PFSK-1 (cell line): ENCODE measurements around the gene ATP1B2.

Experiments used
- FOXP2 ChIP-seq: optimal IDR thresholded peaks from 2 replicates; pipeline ENCODE3; 2011; ENCODE audit warnings: borderline replicate concordance, control low read depth, inconsistent platforms; ENCODE audit not compliant: insufficient read depth; ENCODE audit errors: extremely low read length, extremely low read depth
- POLR2AphosphoS5 ChIP-seq: IDR thresholded peaks from 2 replicates; pipeline ENCODE4 v1.6.1; 2012; ENCODE audit warnings: low read depth, mild to moderate bottlenecking, control low read depth, low read length, moderate library complexity
- REST ChIP-seq, 2 experiments: IDR thresholded peaks; 2 replicates each; pipeline versions ENCODE4 v1.6.1 to v1.8.0; 2011 to 2012; ENCODE audit warnings: low read depth in 2 of 2, low read length in 2 of 2, control low read depth in 1 of 2, inconsistent platforms in 1 of 2, mild to moderate bottlenecking in 1 of 2, moderate library complexity in 1 of 2; ENCODE audit not compliant: insufficient read depth in 1 of 2
- SIN3A ChIP-seq: IDR thresholded peaks from 2 replicates; pipeline ENCODE4 v1.6.1; 2012; ENCODE audit warnings: mild to moderate bottlenecking, low read length, moderate library complexity, borderline replicate concordance; ENCODE audit not compliant: insufficient read depth
- TAF1 ChIP-seq: IDR thresholded peaks from 2 replicates; pipeline ENCODE4 v1.6.1; 2012; ENCODE audit warnings: low read length, control low read depth, borderline replicate concordance; ENCODE audit not compliant: insufficient read depth

Gene ATP1B2

GRCh38 chr17:7629939-7630571, 20.7 kb upstream of the ATP1B2 start, which contains the start of gene SHBG:
TSS of gene SHBG (plus strand) at chr17:7630135. CDS start at chr17:7630173, 38 bp downstream.
- TF ChIP-seq POLR2AphosphoS5 (no peak), TAF1 (no peak), SIN3A (no peak), FOXP2 (no peak), REST (IDR thresholded peaks at IDR 0.05; ENCODE audit: insufficient read depth in 1 of 2, low read depth in 2 of 2, low read length in 2 of 2) (no peak)

DNA sequence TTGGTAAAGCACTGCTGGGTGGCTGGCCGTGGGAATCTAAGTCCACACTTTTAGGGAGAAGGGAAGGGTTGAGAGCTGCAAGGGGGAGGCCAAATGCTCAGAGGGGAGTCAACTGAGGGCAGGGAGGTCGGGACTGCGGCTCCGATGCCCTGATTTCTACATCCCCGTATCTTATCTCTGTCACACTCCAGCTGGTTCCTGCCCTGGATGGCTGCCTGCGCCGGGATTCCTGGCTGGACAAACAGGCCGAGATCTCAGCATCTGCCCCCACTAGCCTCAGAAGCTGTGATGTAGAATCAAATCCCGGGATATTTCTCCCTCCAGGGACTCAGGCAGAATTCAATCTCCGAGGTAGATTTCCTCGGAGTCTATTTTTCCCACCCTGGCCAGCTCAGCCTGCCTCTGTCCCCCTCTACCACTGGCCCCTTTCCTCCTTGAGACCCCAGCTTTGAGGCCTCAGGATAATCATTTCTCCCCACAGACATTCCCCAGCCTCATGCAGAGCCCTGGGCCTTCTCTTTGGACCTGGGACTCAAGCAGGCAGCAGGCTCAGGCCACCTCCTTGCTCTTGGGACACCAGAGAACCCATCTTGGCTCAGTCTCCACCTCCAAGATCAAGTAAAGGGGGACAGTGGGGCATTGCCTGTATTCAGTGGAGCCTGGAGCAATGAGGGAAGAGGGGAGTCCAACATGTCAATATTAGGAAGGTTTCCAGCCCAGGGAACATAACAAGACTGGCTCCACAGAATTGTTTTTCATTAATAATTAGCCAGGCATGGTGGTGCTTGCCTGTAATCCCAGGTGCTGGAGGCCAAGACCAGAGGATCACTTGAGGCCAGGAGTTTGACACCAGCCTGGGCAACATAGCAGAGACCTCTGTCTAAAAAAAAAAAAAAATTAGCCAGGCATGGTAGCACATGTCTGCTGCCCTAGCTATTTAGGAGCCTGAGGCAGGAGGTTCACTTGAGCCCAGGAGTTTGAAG, 19.0 kb upstream of the ATP1B2 start:
- no peak for TF ChIP-seq POLR2AphosphoS5
- TF ChIP-seq SIN3A, result no peak
- TF ChIP-seq REST (IDR thresholded peaks at IDR 0.05; ENCODE audit: insufficient read depth in 1 of 2, low read depth in 2 of 2, low read length in 2 of 2), result no peak
- TF ChIP-seq FOXP2, result no peak
- no peak for TF ChIP-seq TAF1

DNA sequence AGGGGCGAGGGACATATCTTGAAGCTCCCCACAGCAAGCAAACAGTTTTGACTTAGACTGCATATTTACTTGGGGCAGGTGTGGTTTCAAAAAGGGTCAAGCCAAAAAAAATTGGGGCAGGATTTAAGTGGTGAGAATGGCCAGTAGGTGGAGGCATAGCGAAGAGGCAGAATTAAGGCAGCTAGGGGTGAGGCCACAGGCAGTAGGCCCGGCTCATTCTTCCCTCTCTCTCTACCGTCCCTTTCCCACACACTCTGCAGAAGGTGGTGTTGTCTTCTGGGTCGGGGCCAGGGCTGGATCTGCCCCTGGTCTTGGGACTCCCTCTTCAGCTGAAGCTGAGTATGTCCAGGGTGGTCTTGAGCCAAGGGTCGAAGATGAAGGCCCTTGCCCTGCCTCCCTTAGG, 18.2 kb upstream of the ATP1B2 start:
- TF ChIP-seq POLR2AphosphoS5 (no peak), REST (IDR thresholded peaks at IDR 0.05; ENCODE audit: insufficient read depth in 1 of 2, low read depth in 2 of 2, low read length in 2 of 2) (no peak), TAF1 (no peak), SIN3A (no peak)

- TF ChIP-seq FOXP2 (no peak), REST (IDR thresholded peaks at IDR 0.05; ENCODE audit: insufficient read depth in 1 of 2, low read depth in 2 of 2, low read length in 2 of 2) (no peak), SIN3A (no peak), POLR2AphosphoS5 (no peak), TAF1 (no peak)
Observed at GRCh38 chr17:7633093-7633492, 17.6 kb upstream of the ATP1B2 start.
